GM19193 (cell line): ENCODE results near the gene TENM4.

Source experiments
- POLR2A ChIP-seq: IDR thresholded peaks from 4 replicates; pipeline ENCODE4 v1.6.1; 2011; ENCODE audit not compliant: insufficient read depth, insufficient read length; ENCODE audit errors: extremely low read depth

TENM4 gene

DNA sequence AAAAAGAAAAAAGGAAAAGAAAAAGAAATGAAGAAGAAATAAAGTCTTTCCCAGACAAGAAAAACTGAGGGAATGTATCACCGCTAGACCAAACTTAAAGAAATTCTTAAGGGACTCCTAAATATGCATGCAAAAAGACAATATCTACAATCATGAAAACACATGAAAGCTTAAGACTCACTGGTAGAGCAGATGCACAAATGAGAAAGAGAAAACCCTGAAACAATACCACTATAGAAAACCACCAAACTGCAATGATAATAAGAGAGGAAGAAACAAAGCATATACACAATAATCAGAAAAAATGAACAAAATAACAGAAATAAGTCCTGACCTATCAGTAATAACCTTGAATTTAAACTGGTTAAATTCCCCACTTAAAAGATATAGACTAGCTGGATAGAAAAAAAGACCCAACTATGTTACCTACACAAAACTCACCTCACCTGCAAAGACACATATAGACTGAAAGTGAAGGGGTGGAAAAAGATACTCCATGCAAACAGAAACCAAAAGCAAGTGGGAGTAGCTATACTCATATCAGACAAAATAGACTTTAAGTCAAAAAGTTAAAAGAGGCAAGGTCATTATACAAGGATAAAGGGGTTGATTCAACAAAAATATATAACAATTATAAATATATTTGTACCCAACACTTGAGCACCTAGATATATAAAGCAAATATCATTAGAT, 804.9 kb downstream of the TENM4 start:
- TF ChIP-seq POLR2A = no peak

DNA sequence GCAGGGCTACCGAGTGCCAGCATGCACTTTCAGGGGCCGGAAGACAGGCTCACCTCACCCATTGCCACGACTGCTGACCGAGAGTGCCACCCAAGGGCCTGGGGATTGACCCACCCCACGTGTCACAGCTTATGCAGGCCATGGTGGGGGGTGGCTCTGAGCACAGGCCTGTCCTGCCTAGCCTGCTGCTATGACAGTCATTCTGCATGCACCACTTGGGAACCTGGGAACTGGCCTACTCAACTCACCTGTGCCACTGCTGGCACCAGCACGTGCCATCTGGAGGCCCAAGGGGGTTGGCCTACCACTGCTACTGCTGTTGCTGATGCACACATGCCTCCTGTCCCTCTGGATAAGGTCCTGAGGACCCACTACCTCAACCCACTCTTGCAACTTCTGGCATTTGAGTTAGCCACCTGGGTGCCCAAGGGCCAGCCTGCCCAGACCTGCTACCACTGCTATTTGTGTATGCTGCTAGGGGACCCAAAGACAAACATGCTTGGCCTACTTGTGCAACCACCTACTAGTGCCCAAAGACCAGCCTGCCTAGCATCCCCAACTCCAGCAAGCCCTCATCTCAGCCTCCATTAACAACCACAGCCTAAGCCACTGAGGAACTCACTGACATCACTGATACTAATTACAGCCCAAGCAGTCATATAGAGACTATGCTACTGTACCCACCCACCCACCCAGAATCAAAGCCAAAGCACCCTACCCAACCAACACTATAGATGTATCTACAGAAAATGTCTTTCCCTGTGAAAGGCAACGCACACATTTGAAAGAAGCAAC, 807.1 kb downstream of the TENM4 start:
- TF ChIP-seq POLR2A = no peak

DNA sequence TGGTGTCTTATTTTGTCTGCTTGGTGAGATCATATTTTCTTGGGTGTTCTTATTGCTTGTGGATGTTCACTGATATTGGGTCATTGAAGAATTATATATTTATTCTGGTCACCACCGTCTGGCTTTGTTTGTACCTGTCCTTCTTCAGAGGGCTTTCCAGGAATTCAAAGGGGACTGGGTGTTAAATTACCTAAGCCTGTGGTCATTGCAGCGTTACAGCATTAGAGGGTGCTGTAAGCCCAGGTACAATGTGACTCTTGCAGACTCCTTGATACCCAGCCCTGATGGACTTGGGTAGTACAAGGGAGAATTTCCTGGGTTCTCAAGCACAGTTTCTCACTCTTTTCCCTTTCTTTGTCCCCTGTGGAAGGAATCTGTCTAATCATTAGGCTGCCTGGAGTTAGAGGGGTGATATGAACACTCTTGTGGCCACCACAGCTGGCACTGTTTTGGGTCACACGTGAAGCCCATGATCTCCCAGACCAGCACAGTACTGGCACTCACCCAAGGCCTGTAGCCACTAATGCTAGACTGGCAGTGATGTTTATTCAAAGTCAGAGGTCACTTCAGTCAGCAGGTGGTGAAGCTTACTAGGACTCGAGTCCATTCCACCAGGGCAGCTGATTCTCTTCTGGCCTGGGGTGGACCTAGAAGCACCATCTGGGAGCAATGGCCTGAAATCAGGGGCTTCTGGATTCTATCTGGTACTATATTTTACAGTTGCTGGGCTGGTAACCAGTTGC, 810.1 kb downstream of the TENM4 start:
- no peak for TF ChIP-seq POLR2A

DNA sequence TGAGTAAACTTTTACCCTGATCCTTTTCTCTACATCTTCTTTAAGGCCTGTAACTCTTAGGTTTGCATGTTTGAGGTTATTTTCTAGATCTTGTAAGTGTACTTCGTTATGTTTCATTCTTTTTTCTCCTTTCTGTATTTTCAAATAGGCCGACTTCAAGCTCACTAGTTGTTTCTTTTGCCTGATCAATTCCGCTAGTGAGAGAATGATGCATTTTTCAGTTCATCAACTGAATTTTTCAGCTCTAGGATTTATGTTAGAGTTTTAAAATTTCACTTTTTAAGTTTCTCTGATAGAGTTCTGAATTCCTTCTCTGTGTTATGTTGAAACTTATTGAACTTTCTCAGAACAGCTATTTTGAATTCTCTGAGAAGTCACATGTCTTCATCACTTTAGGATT, 810.7 kb downstream of the TENM4 start:
- TF ChIP-seq POLR2A = no peak

DNA sequence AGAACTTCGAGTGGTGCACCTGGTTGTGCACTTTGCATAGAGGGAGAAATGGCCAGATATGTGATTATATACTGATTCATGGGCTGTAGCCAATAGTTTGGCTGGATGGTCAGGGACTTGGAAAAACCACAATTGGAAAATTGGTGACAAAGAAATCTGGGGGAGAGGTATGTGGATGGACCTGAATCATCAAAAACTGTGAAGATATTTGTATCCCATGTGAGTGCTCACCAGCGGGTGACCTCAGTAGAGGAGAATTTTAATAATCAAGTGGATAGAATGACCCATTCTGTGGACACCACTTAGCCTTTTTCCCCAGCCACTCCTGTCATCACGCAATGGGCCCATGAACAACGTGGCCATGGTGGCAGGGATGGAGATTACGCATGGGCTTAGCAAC, 818.2 kb downstream of the TENM4 start:
- TF ChIP-seq POLR2A = no peak

DNA sequence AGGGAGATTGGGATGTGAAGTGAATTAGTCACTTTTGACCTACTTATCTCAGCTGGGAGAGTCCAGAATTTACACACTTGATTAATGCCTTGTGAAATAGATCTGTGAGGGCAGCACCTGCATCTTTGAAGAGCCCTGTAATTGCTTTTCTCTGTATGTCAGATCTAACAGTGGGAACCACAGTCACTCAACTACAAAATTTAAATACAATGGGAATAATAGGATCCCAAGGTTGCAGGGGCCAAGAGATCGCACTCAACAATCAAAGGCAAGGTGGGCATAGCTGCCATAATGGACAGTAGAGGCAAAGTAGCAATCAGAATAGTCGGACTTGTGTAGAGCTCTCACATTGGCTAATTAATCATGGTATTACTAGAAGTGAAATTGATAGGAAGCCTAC, 820.7 kb downstream of the TENM4 start:
- no peak for TF ChIP-seq POLR2A

DNA sequence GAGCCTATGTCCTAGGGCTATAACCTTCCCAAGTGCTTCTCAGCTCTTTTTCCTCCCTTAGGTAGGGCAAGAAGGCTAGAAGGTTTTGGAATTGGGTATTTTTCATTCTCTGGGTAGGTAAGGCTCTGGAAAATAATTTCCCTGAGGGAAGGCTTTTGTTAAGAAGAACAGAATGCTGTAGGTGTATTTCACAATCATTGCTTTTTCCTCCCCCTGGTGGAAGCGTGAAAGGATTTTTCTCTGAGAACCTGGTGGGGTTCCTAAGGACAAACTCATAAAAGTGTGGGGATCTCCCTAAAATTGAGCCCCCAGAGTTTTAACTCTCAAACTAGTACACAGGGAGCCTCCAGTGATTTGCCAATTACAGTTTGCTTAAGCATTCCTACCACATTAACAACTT, 825.1 kb downstream of the TENM4 start:
- no peak for TF ChIP-seq POLR2A

DNA sequence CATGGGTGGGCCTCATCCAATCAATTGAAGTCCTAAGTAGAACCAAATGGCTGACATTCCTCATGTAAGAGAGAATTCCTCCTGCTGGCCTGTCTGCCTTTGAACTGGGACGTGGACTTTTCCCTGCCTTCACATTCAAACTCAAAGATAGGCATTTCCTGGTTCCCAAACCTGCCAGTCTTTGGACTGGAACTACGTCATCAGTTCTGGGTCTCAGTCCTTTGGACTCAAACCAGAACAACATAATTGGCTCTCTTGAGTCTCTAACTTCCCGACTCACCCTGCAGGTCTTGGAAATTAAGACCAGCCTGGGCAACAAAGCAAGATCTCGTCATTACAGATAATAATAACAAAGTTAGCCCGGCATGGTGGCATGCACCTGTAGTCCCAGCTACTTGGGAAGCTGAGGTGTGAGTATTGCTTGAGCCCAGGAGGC, 827.4 kb downstream of the TENM4 start:
- no peak for TF ChIP-seq POLR2A

DNA sequence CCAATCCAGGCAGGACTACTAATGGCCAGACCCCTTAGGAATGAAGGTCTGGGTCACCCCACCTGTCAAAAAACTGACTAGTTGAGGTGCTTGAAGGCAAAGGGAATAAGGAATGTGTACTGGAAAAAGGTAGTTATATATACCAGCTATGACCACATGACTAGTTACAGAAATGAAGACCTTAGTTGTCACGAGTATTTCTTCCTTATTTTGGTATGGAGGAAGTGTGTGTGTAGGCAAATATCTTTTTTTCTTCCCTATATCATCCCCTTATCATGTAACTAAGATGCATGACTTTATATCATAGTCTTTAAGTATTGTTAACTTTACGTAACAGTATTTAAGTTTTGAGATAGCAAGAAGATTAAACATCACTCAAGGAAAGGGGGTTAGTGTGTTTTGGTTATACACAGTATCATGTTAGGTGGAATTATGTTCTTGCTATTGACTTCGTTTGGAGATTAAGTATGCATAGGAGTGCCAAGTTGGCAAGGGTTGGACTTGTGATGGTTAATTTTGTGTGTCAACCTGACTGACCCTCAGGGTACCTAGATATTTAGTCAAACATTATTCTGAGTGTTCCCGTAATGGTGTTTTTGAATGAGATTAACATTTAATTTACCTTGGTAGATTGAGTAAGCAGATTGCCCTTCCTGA, 828.0 kb downstream of the TENM4 start:
- TF ChIP-seq POLR2A = no peak

DNA sequence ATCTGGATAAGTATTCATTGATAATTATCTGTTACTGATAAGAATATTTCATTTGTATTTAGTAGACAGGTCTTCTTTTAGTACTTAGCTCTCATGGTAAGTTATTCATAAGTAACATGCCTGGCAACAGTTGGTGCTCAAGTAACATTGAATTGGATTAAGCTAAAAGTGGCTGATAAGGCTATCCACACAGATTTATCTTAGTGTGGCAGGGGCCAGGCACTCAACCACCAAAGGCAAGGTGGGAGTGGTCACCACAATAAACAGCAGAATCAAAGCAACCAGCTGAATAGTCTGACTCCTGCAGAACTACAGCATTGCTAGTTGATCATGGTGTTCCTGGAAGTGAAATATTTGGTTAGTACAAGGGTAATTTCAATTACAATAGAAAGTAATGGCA, 833.1 kb downstream of the TENM4 start:
- no peak for TF ChIP-seq POLR2A

DNA sequence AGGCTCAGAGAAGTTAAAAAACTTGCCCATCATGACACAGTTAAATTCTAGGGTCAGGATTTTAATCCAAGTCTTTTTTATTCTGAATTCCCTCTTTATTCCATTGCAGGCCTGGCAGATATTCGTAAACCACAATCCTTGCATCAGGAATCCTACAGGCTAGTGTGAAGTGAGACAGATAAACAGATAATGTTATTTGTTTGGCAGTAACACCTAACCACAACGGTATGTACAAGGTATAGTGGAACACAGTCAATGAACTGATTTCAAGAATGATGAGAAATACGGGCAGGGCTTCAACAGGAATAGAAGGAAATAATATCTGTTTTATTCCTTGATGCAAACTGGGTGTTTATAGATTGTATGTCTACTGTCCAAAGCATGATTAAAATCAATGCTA, 834.2 kb downstream of the TENM4 start:
- TF ChIP-seq POLR2A = no peak

DNA sequence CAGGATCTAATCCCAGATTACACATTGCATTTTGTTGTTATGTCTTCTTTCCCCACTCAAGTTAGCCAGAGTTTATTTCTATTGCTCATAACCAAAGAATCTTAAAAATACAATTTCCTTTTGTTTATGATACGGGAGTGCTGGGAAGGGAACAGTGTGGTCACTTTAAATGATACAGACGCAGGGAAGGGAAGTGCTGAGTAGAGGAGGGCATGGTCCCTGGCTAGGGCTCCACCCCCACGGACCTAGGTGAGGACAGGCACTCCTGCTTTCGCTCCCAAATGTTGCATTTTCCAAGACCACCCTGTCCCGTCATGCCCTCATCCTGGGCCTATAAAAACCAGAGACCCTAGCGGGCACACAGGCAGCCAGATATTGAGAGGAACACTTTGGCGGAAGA, 835.5 kb downstream of the TENM4 start:
- no peak for TF ChIP-seq POLR2A

DNA sequence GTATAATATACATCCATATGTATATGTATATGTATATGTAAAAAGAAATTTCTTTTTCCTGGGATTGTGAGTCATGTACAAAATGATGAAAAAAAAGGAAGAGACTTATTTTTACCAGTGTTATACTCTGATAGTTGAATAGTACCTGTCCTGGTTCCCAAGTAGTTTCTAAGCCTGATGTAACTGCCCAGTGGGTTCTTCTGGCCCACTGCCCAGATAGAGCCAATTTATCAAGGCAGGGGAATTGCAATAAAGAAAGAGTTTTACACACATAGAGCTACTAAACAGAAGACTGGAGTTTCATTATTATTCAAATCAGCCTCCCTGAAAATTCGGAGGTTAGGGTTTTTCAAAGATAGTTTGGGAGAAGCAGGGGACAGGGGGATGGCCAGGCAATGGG, 837.0 kb downstream of the TENM4 start:
- TF ChIP-seq POLR2A = no peak
